Caco-2 (cell line): ENCODE measurements around the gene RPL35. TPM values are rescaled to one million over a fixed set of nuclear protein-coding genes. Genes with fewer than 3 reads are reported as not detected.

Experiments
- BruUV-seq: library from RNA; stranded (reverse); fragments of 400-500 nt; replicated peaks from 2 replicates; lab custom pipeline; 2021; lab: Mats Ljungman, UMichigan
- CTCF ChIA-PET: fragments of 300-600 bp; sonication (Branson Sonifier 250); formaldehyde crosslinking; loops from one replicate; lab custom pipeline; 2022; ENCODE audit warnings: antibody characterized with exemption; lab: Charles Lee
- POLR2A ChIA-PET: fragments of 300-600 bp; sonication (Branson Sonifier 250); formaldehyde crosslinking; loops from one replicate; lab custom pipeline; 2022; ENCODE audit warnings: antibody characterized with exemption; lab: Charles Lee
- DNase-seq, 2 experiments: peaks; one replicate each; pipeline versions ENCODE4 v3.0.0 to v3.0.0-alpha.2; 2020 to 2022
- H3K27me3 ChIP-seq: replicated peaks from 2 replicates; pipeline ENCODE4 v1.6.0; 2011; ENCODE audit warnings: low read length; ENCODE audit not compliant: control insufficient read depth, insufficient read depth
- H3K36me3 ChIP-seq: 2 replicates; pipeline ENCODE4 v1.5.1; 2011; ENCODE audit warnings: low read length; ENCODE audit not compliant: control insufficient read depth, insufficient read depth
- H3K4me1 ChIP-seq: fragments of 250-450 bp; sonication (Bioruptor Pico); 2 replicates; pipeline ENCODE4 v1.5.1; 2020; ENCODE audit warnings: mild to moderate bottlenecking
- H3K4me3 ChIP-seq: 2 replicates; pipeline ENCODE4 v1.5.1; 2011; ENCODE audit warnings: low read depth, mild to moderate bottlenecking, control low read depth, low read length
- H3K9me3 ChIP-seq: fragments of 250-450 bp; sonication (Bioruptor Pico); 2 replicates; pipeline ENCODE4 v1.5.1; 2020; ENCODE audit warnings: mild to moderate bottlenecking, moderate library complexity
- H3K27ac Mint-ChIP-seq: one replicate; pipeline ENCODE4 v1.8.0; 2022; ENCODE audit warnings: mixed read lengths; ENCODE audit not compliant: unreplicated experiment
- H3K27me3 Mint-ChIP-seq: one replicate; pipeline ENCODE4 v1.8.0; 2022; ENCODE audit warnings: mixed read lengths; ENCODE audit not compliant: insufficient read depth, unreplicated experiment
- H3K36me3 Mint-ChIP-seq: one replicate; pipeline ENCODE4 v1.8.0; 2022; ENCODE audit warnings: mild to moderate bottlenecking, mixed read lengths; ENCODE audit not compliant: insufficient read depth, unreplicated experiment
- H3K4me1 Mint-ChIP-seq: one replicate; pipeline ENCODE4 v1.8.0; 2022; ENCODE audit warnings: low read depth, mixed read lengths; ENCODE audit not compliant: unreplicated experiment
- H3K4me3 Mint-ChIP-seq: one replicate; pipeline ENCODE4 v1.8.0; 2022; ENCODE audit warnings: mild to moderate bottlenecking, moderate library complexity, mixed read lengths; ENCODE audit not compliant: unreplicated experiment
- H3K9me3 Mint-ChIP-seq: one replicate; pipeline ENCODE4 v1.8.0; 2022; ENCODE audit warnings: mixed read lengths; ENCODE audit not compliant: unreplicated experiment
- CTCF ChIP-seq, 2 experiments: fragments of 200-600 bp in 1 of 2; IDR thresholded peaks; 1 replicate in 1 of 2; 2 replicates in 1 of 2; pipeline versions ENCODE4 v1.5.1 to v1.8.0; 2011 to 2022; ENCODE audit warnings: antibody characterized with exemption in 1 of 2, control low read depth in 1 of 2, inconsistent platforms in 1 of 2, low read depth in 1 of 2, low read length in 1 of 2, mild to moderate bottlenecking in 1 of 2, moderate library complexity in 1 of 2; ENCODE audit not compliant: insufficient read depth in 1 of 2, severe bottlenecking in 1 of 2, unreplicated experiment in 1 of 2
- intact Hi-C: fragments of 100-400 bp; cut with micrococcal nuclease; formaldehyde crosslinking; loops from one replicate; pipeline ENCODE4 v1.10.0; 2022; ENCODE audit not compliant: unreplicated experiment
- total RNA-seq: library from RNA; stranded (reverse); gene quantifications from 2 replicates; pipeline ENCODE4 v1.2.3, GENCODE V29; 2022

Gene RPL35
- total RNA-seq, 1 experiment from 2014 or later: 1,528 TPM

GRCh38 chr9:124830593-124830992, 31.2 kb downstream of the RPL35 start:
- H3K9me3 Mint-ChIP-seq: no peaks in the 10 kb centered on the region
- CTCF ChIA-PET: no interaction called here
- H3K4me1 ChIP-seq: peaks cover 8% of the 10 kb centered on the region; the same call in 1 of the 2 replicates
- no peak for DNase-seq
- no peaks in the 10 kb centered on the region for H3K27me3 Mint-ChIP-seq
- no peak overlapping the region for H3K4me3 Mint-ChIP-seq
- POLR2A ChIA-PET: no interaction called here
- no peaks in the 10 kb centered on the region for H3K36me3 ChIP-seq
- no peaks in the 10 kb centered on the region for H3K4me1 Mint-ChIP-seq
- H3K36me3 Mint-ChIP-seq: no peaks in the 10 kb centered on the region
- no peaks in the 10 kb centered on the region for H3K9me3 ChIP-seq
- TF ChIP-seq CTCF (IDR thresholded peaks at IDR 0.05; ENCODE audit: insufficient read depth in 1 of 2, low read depth in 1 of 2, low read length in 1 of 2, severe bottlenecking in 1 of 2, unreplicated experiment in 1 of 2): no peak
- no peak overlapping the region for H3K4me3 ChIP-seq
- H3K27ac Mint-ChIP-seq: no peak overlapping the region
- H3K27me3 ChIP-seq: no peaks in the 10 kb centered on the region
- BruUV-seq: no TSS peak
- intact Hi-C loops: no loop called here

- Mint-ChIP-seq H3K9me3 (no peaks in the 10 kb centered on the region), H3K4me1 (no peaks in the 10 kb centered on the region), H3K27me3 (no peaks in the 10 kb centered on the region), H3K36me3 (no peaks in the 10 kb centered on the region), H3K27ac (no peak overlapping the region), H3K4me3 (no peak overlapping the region)
- ChIA-PET CTCF (interaction anchor here (1.1 kb wide), 1 partner anchor 23 kb away, joined by 3 read pairs; no protein-coding TSS in a partner anchor), POLR2A (no interaction called here)
- H3K4me3 ChIP-seq: no peak overlapping the region
- intact Hi-C loops: no loop called here
- no TSS peak for BruUV-seq
- H3K9me3 ChIP-seq: no peaks in the 10 kb centered on the region
- no peaks in the 10 kb centered on the region for H3K27me3 ChIP-seq
- H3K4me1 ChIP-seq: peaks cover under 1% of the 10 kb centered on the region; the same call in 1 of the 2 replicates
- TF ChIP-seq CTCF (IDR thresholded peaks at IDR 0.05; ENCODE audit: insufficient read depth in 1 of 2, low read depth in 1 of 2, low read length in 1 of 2, severe bottlenecking in 1 of 2, unreplicated experiment in 1 of 2): no peak
- no peak for DNase-seq
- no peaks in the 10 kb centered on the region for H3K36me3 ChIP-seq
Measured at GRCh38 chr9:124829334-124829669, 32.5 kb downstream of the RPL35 start.

GRCh38 chr9:124828489-124829333, 33.0 kb downstream of the RPL35 start:
- Mint-ChIP-seq H3K27me3 (no peaks in the 10 kb centered on the region), H3K9me3 (no peaks in the 10 kb centered on the region), H3K4me3 (no peak overlapping the region), H3K36me3 (no peaks in the 10 kb centered on the region), H3K4me1 (no peaks in the 10 kb centered on the region), H3K27ac (no peak overlapping the region)
- ChIA-PET POLR2A (no interaction called here), CTCF (interaction anchor here (0.6 to 1.1 kb wide), 2 partner anchors 19 to 24 kb away, joined by 3 to 4 read pairs; no protein-coding TSS in a partner anchor)
- BruUV-seq: no TSS peak
- H3K4me3 ChIP-seq: no peak overlapping the region
- H3K36me3 ChIP-seq: no peaks in the 10 kb centered on the region
- intact Hi-C loops: no loop called here
- no peaks in the 10 kb centered on the region for H3K9me3 ChIP-seq
- H3K27me3 ChIP-seq: no peaks in the 10 kb centered on the region
- TF ChIP-seq CTCF (IDR thresholded peaks at IDR 0.05; ENCODE audit: insufficient read depth in 1 of 2, low read depth in 1 of 2, low read length in 1 of 2, severe bottlenecking in 1 of 2, unreplicated experiment in 1 of 2): no peak
- H3K4me1 ChIP-seq: no peaks in the 10 kb centered on the region
- no peak for DNase-seq
